Psoas muscle (tissue), 8 donors: Measurements from ENCODE around the gene ATXN10. TPM values are rescaled to one million over a fixed set of nuclear protein-coding genes. Genes with fewer than 3 reads are reported as not detected.

Source experiments
- ATAC-seq, 4 donors: fragments of 200-7000 bp; cut with Tn5 transposase; one replicate each; pipeline ENCODE4 v1.9.1; 2020; ENCODE audit warnings: moderate library complexity in 3 of 4, mild to moderate bottlenecking in 2 of 4
- DNase-seq, 2 donors: peaks; one replicate each; pipeline ENCODE4 v3.0.0-alpha.2; 2020
- H3K27ac ChIP-seq: fragments of 200-600 bp; one replicate; pipeline ENCODE4 v1.8.0; 2022
- H3K27me3 ChIP-seq, 3 donors: fragments of 200-600 bp in 1 of 3; one replicate each; pipeline versions ENCODE4 v1.6.1 to v1.8.0; 2013 to 2022; ENCODE audit warnings: low read length in 2 of 3, mild to moderate bottlenecking in 2 of 3, moderate library complexity in 1 of 3; ENCODE audit not compliant: insufficient read depth in 3 of 3
- H3K36me3 ChIP-seq, 2 donors: fragments of 200-600 bp in 1 of 2; one replicate each; pipeline versions ENCODE4 v1.6.1 to v1.8.0; 2013 to 2022; ENCODE audit warnings: low read depth in 1 of 2, mild to moderate bottlenecking in 1 of 2, moderate library complexity in 1 of 2; ENCODE audit not compliant: insufficient read depth in 1 of 2
- H3K4me1 ChIP-seq: fragments of 200-600 bp; one replicate; pipeline ENCODE4 v1.8.0; 2022
- H3K4me3 ChIP-seq: fragments of 200-600 bp; one replicate; pipeline ENCODE4 v1.8.0; 2022; ENCODE audit warnings: mild to moderate bottlenecking
- H3K9me3 ChIP-seq: fragments of 200-600 bp; one replicate; pipeline ENCODE4 v1.8.0; 2022
- WGBS, 3 donors: extraction: QIAGEN DNeasy Blood & Tissue Kit; methylation state at CpG; one replicate each; pipeline versions ENCODE4 v1.1.6 to v1.1.7; 2013; 5-methylcytosine and 5-hydroxymethylcytosine counted together
- intact Hi-C, 2 donors: fragments of 100-400 bp; cut with DNase I; formaldehyde crosslinking; loops; one replicate each; pipeline versions ENCODE4 v1.11.0 to v1.14.2; 2022
- polyA plus RNA-seq, 3 donors: library from polyadenylated mRNA; stranded (reverse); fragments of 200-250 nt; gene quantifications; one replicate each; pipeline ENCODE4 v1.2.3, GENCODE V29; 2013
- total RNA-seq, 4 donors: library from RNA; stranded (reverse); fragmentation: NEBNext Ultra II Directional in 2 of 4; extraction: Animal tissue kit (Norgen Biotek cat#: 25700) in 2 of 4; gene quantifications; one replicate each; pipeline versions ENCODE4 v1.2.1 to v1.2.4, GENCODE V29; 2021 to 2023
- TF ChIP-seq, protein P1 (sequence below): fragments of 200-600 bp; IDR thresholded peaks from one replicate; pipeline ENCODE4 v1.8.0; 2022; ENCODE audit warnings: antibody characterized with exemption
- donor health status: healthy with polysubstance abuse.
- donor health status: DM: no; HTN: no; CAD: no; lungs with moderate emphysema.
- donor health status: Bipolar disorder and iron deficiency.
- donor health status: healthy.
- donor health status: DM: yes; HTN: yes; CAD: no.
- donor health status: DM: no; HTN: no; CAD: no.
- donor health status: DM: no; HTN: no; CAD: no.
- donor health status: DM: yes; HTN: yes; CAD: no.

ATXN10 gene
- total and polyA plus RNA-seq, 7 donors, result 57.7 to 173 (median 115) TPM

DNA sequence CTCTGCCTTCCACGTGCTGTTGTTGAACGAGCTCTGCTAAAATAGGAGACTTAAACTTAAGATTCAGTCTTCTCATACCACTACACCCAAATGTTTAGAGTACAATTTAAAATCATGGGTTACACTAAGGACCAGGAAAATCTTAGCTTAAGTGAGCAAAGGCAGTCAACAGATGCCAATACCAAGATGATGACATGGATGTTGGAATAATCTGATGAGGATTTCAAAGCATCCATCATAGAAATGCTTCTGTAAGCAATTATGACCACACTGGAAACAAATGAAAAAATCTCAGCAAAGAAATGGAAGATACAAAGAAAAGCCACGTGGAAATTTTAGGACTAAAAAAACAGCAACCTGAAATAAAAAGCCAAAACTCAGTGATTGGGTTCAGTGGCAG is 109.8 kb downstream of the ATXN10 start:
- 88 to 96% (median 94%) methylated on average over 3 of the region's 3 CpGs for WGBS, 3 donors
- ATAC-seq (no peak), DNase-seq (no peak)
- TF ChIP-seq, protein P1, sequence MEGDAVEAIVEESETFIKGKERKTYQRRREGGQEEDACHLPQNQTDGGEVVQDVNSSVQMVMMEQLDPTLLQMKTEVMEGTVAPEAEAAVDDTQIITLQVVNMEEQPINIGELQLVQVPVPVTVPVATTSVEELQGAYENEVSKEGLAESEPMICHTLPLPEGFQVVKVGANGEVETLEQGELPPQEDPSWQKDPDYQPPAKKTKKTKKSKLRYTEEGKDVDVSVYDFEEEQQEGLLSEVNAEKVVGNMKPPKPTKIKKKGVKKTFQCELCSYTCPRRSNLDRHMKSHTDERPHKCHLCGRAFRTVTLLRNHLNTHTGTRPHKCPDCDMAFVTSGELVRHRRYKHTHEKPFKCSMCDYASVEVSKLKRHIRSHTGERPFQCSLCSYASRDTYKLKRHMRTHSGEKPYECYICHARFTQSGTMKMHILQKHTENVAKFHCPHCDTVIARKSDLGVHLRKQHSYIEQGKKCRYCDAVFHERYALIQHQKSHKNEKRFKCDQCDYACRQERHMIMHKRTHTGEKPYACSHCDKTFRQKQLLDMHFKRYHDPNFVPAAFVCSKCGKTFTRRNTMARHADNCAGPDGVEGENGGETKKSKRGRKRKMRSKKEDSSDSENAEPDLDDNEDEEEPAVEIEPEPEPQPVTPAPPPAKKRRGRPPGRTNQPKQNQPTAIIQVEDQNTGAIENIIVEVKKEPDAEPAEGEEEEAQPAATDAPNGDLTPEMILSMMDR, result no peak
- Histone ChIP-seq H3K4me3 (no peak overlapping the region), H3K36me3 (peaks cover 0 to 3% of the 10 kb centered on the region in 2 donors), H3K9me3 (no peaks in the 10 kb centered on the region), H3K27ac (no peak overlapping the region), H3K27me3 (no peaks in the 10 kb centered on the region), H3K4me1 (peaks cover 25% of the 10 kb centered on the region)
- intact Hi-C loops, result no loop called here

DNA sequence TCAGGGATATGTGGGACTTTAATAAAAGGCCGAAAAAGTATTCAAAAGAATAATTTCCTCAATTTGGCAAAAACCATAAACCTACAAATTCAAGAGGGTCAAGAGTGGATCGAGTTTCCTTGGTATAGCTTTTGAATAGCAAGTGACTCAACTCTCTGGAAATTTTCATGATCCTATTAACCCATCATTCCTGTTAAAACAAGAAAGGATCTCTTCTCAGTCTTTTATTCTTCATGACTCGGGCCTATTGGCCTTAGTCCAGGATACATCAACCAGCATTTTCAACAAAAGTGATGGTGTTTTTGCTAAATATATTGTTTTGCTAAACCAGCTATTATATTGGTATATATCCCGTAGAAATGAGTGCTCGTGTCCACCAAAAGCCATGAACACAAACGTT is 110.3 kb downstream of the ATXN10 start:
- DNase-seq (no peak), ATAC-seq (no peak)
- no peak overlapping the region for H3K4me3 ChIP-seq
- no peaks in the 10 kb centered on the region for H3K9me3 ChIP-seq
- peaks cover 0 to 3% of the 10 kb centered on the region in 2 donors for H3K36me3 ChIP-seq
- H3K4me1 ChIP-seq, result peaks cover 25% of the 10 kb centered on the region
- no peak overlapping the region for H3K27ac ChIP-seq
- no peaks in the 10 kb centered on the region for H3K27me3 ChIP-seq
- TF ChIP-seq, protein P1, result no peak
- 85 to 93% (median 87%) methylated on average over 6 of the region's 6 CpGs for WGBS, 3 donors
- intact Hi-C loops, result no loop called here

DNA sequence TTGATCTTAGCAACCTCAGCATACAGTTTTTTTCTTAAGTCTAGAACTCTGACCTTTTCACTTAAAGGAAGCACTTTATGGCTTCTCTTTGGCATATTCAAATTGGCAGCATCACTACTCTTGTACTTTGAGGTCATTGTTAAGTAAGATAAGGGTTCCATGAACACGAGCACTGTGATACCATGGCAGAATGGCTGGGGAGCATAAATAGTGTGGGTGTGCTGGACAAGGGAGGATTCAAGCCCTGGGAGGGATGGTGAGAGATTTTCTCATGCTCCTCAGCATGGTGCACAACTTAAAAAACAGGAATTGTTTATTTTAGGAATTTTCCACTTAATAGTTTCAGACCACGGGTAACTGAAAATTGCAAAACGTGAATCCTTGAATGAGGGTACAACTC is 111.4 kb downstream of the ATXN10 start:
- peaks cover 0 to 3% of the 10 kb centered on the region in 2 donors for H3K36me3 ChIP-seq
- intact Hi-C loops, result no loop called here
- peak overlapping the region; percentile 50 for H3K27ac ChIP-seq
- TF ChIP-seq, protein P1, result no peak
- H3K4me3 ChIP-seq, result no peak overlapping the region
- H3K27me3 ChIP-seq, result no peaks in the 10 kb centered on the region
- ATAC-seq, result no peak
- WGBS, 3 donors, result 66 to 86% (median 69%) methylated on average over 3 of the region's 3 CpGs
- DNase-seq, result no peak
- H3K4me1 ChIP-seq, result peaks cover 25% of the 10 kb centered on the region
- no peaks in the 10 kb centered on the region for H3K9me3 ChIP-seq

DNA sequence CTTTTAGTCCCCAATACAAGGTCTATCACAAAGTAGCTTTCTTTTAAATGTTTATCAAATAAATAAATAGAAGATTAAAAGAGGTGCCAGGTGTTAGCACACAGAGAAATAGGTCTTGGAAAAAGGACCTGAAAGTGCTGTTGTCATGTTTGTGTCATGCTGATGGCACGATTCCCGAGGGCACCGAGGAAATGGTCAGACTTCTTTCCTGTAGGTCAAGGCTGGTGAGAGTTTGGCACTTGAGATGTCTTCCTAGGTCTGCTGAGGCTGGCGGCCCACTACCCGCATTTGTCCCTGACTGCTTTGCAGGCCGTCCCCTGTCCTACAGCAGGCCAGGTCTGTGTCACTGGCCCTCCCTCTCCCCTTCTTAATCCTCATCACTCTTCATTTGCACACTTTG is 112.1 kb downstream of the ATXN10 start:
- peak in 3 of 4 donors; percentile 40 to 66 (median 55) for ATAC-seq
- Histone ChIP-seq H3K9me3 (no peaks in the 10 kb centered on the region), H3K27me3 (no peaks in the 10 kb centered on the region), H3K4me3 (no peak overlapping the region), H3K27ac (peak overlapping the region; percentile 50), H3K4me1 (peaks cover 25% of the 10 kb centered on the region), H3K36me3 (peaks cover 0 to 3% of the 10 kb centered on the region in 2 donors)
- 67 to 80% (median 67%) methylated on average over 6 of the region's 6 CpGs for WGBS, 3 donors
- DNase-seq, result peak in 1 of 2 donors; percentile 32
- TF ChIP-seq, protein P1, result no peak
- intact Hi-C loops, result loop anchor here in 1 of 2 donors (2.0 kb wide), 1 partner anchor 39 kb away; no protein-coding TSS in a partner anchor
